EH (cell line): ENCODE data around the gene DIDO1.

Experiments
- DNase-seq: peaks from one replicate; pipeline ENCODE4 v3.0.0-alpha.2; 2015; ENCODE audit warnings: low read depth

The DIDO1 gene

GRCh38 chr20:62878244-62879038 lies 47.9 kb downstream of the DIDO1 start:
- no peak for DNase-seq

GRCh38 chr20:62876902-62877816 lies 49.1 kb downstream of the DIDO1 start:
- no peak for DNase-seq

- no peak for DNase-seq
Observed at GRCh38 chr20:62876501-62876901, 49.8 kb downstream of the DIDO1 start.

- peak; percentile 85 for DNase-seq
Observed at GRCh38 chr20:62875419-62876361, 50.6 kb downstream of the DIDO1 start.

- DNase-seq = no peak
Observed at GRCh38 chr20:62874964-62875344, 51.4 kb downstream of the DIDO1 start.

GRCh38 chr20:62873681-62874031 lies 52.6 kb downstream of the DIDO1 start:
- DNase-seq = peak; percentile 72

- DNase-seq = no peak
Observed at GRCh38 chr20:62873280-62873679, 53.0 kb downstream of the DIDO1 start.

GRCh38 chr20:62872862-62873261 lies 53.4 kb downstream of the DIDO1 start:
- DNase-seq = no peak

- no peak for DNase-seq
Observed at GRCh38 chr20:62872184-62872847, 54.0 kb downstream of the DIDO1 start.

- DNase-seq = no peak
Observed at GRCh38 chr20:62864207-62864606, 62.1 kb downstream of the DIDO1 start.

- peak; percentile 81 for DNase-seq
Observed at GRCh38 chr20:62861726-62862336, 64.5 kb downstream of the DIDO1 start, which contains the start of gene TCFL5. Gene TCFL5, minus strand, starts transcription at chr20:62861822. Its CDS starts 152 bp downstream, at chr20:62861670.

- peak; percentile 37 for DNase-seq
Observed at GRCh38 chr20:62860924-62861691, 65.2 kb downstream of the DIDO1 start.

GRCh38 chr20:62860391-62860923 lies 65.8 kb downstream of the DIDO1 start:
- DNase-seq = peak; percentile 57

GRCh38 chr20:62859721-62860120 lies 66.6 kb downstream of the DIDO1 start:
- no peak for DNase-seq

- no peak for DNase-seq
Observed at GRCh38 chr20:62858058-62858830, 68.1 kb downstream of the DIDO1 start.

- DNase-seq = no peak
Observed at GRCh38 chr20:62856931-62857619, 69.2 kb downstream of the DIDO1 start.

GRCh38 chr20:62855120-62855519 lies 71.2 kb downstream of the DIDO1 start:
- DNase-seq = no peak

- no peak for DNase-seq
Observed at GRCh38 chr20:62854121-62854520, 72.2 kb downstream of the DIDO1 start.
